Panc1 (cell line): ENCODE results near the gene HOXA10. TPM values are rescaled to one million over a fixed set of nuclear protein-coding genes. Genes with fewer than 3 reads are reported as not detected.

Experiments
- ATAC-seq: fragments of 200-7000 bp; cut with Tn5 transposase; 2 replicates; pipeline ENCODE4 v1.9.1; 2020; ENCODE audit warnings: mild to moderate bottlenecking, moderate library complexity
- BruUV-seq: library from RNA; stranded (reverse); fragments of 400-500 nt; replicated peaks from 2 replicates; lab custom pipeline; 2021; lab: Mats Ljungman, UMichigan
- CTCF ChIA-PET: fragments of 300-600 bp; sonication (Branson Sonifier 250); formaldehyde crosslinking; loops from one replicate; lab custom pipeline; 2022; ENCODE audit warnings: antibody characterized with exemption; lab: Charles Lee
- POLR2A ChIA-PET: fragments of 300-600 bp; sonication (Branson Sonifier 250); formaldehyde crosslinking; loops from one replicate; lab custom pipeline; 2022; ENCODE audit warnings: antibody characterized with exemption; lab: Charles Lee
- DNase-seq: peaks from one replicate; pipeline ENCODE4 v3.0.0-alpha.2; 2010; ENCODE audit warnings: low read depth, low spot score
- H3K27ac ChIP-seq: 2 replicates; pipeline ENCODE4 v1.5.1; 2011; ENCODE audit warnings: mild to moderate bottlenecking, low read length, inconsistent platforms
- H3K27me3 ChIP-seq: fragments of 200-500 bp; sonication (Bioruptor generic); 2 replicates; pipeline ENCODE4 v1.6.0; 2014; ENCODE audit warnings: low read length, inconsistent platforms; ENCODE audit not compliant: control insufficient read depth, insufficient read depth
- H3K36me3 ChIP-seq: fragments of 200-500 bp; sonication (Bioruptor generic); 2 replicates; pipeline ENCODE4 v1.5.1; 2014; ENCODE audit warnings: inconsistent platforms, mild to moderate bottlenecking, low read length, moderate library complexity; ENCODE audit not compliant: control insufficient read depth, insufficient read depth
- H3K4me1 ChIP-seq: 2 replicates; pipeline ENCODE4 v1.5.1; 2011; ENCODE audit warnings: inconsistent platforms, mild to moderate bottlenecking, low read length, moderate library complexity; ENCODE audit not compliant: control insufficient read depth, insufficient read depth
- H3K4me3 ChIP-seq, 2 experiments: 2 replicates each; pipeline ENCODE4 v1.5.1; 2011 to 2012; ENCODE audit warnings: low read depth in 2 of 2, low read length in 2 of 2, mild to moderate bottlenecking in 2 of 2, inconsistent platforms in 1 of 2, moderate library complexity in 1 of 2
- H3K9me3 ChIP-seq: fragments of 200-500 bp; sonication (Bioruptor generic); 2 replicates; pipeline ENCODE4 v1.5.1; 2014; ENCODE audit warnings: low read depth, mild to moderate bottlenecking, inconsistent platforms, low read length, moderate library complexity; ENCODE audit not compliant: control insufficient read depth, insufficient read depth
- POLR2AphosphoS5 ChIP-seq: IDR thresholded peaks from 2 replicates; pipeline ENCODE4 v1.6.1; 2012; ENCODE audit warnings: mild to moderate bottlenecking, low read depth, low read length, moderate library complexity
- SIN3A ChIP-seq: IDR thresholded peaks from 2 replicates; pipeline ENCODE4 v1.6.1; 2012; ENCODE audit warnings: low read depth, mild to moderate bottlenecking, low read length, moderate library complexity, borderline replicate concordance; ENCODE audit not compliant: insufficient read depth
- TCF7L2 ChIP-seq: IDR thresholded peaks from 2 replicates; pipeline ENCODE4 v1.6.1; 2011; ENCODE audit warnings: mild to moderate bottlenecking, low read depth, low read length, inconsistent platforms
- in situ Hi-C: cut with HindIII; loops from 2 replicates; pipeline ENCODE4 v1.10.0; 2016; ENCODE audit warnings: low sequenced_read_pairs, low pct_unique_long_range_greater_than_20kb
- intact Hi-C: fragments of 100-400 bp; cut with micrococcal nuclease; formaldehyde crosslinking; loops from one replicate; pipeline ENCODE4 v1.10.0; 2022; ENCODE audit not compliant: unreplicated experiment
- total RNA-seq: library from RNA; stranded (reverse); gene quantifications from one replicate; pipeline ENCODE4 v1.2.1, GENCODE V29; 2021; ENCODE audit not compliant: unreplicated experiment
- TF ChIP-seq, protein P1 (sequence below), 2 experiments: IDR thresholded peaks; 2 replicates each; pipeline ENCODE4 v1.6.1; 2011 to 2012; ENCODE audit warnings: low read depth in 2 of 2, control low read depth in 1 of 2, low read length in 1 of 2, mild to moderate bottlenecking in 1 of 2, moderate library complexity in 1 of 2; ENCODE audit not compliant: insufficient read depth in 1 of 2
- TF ChIP-seq, protein P2 (sequence below): fragments of 450-650 bp; IDR thresholded peaks from 2 replicates; pipeline ENCODE4 v1.5.1; 2017; ENCODE audit warnings: mild to moderate bottlenecking

HOXA10 gene
- total RNA-seq, 1 experiment from 2014 or later, result 0.41 TPM

DNA sequence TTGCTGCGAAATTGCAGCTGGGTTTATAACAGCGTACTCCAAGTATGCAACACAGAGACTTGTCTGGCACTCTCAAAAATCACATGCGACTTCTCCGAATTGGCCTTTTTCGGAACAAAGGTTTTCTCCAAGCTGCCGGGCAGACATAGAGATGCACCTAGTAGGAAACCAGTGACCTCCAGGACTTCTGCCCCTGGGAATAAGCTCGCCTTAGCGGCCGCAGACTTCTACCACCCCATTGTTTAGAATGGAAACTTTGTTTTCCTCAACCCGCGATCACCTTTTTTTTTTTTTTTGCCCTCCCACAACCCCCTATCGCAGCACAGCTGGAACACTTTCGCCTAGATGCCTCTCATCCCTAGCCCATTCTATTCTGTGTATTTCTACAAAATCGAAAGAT, 4.9 kb upstream of the HOXA10 start:
- BruUV-seq, result no TSS peak
- Histone ChIP-seq H3K4me3 (peak overlapping the region; percentile 32 to 52; a peak in 3 of 4 replicates), H3K27ac (no peak overlapping the region; the same call in 1 of the 2 replicates), H3K36me3 (no peaks in the 10 kb centered on the region), H3K9me3 (no peaks in the 10 kb centered on the region), H3K27me3 (no peaks in the 10 kb centered on the region), H3K4me1 (peaks cover 15% of the 10 kb centered on the region; the same call in 1 of the 2 replicates)
- ATAC-seq (no peak), DNase-seq (no peak)
- intact Hi-C loops, result no loop called here
- POLR2A ChIA-PET, result no interaction called here
- in situ Hi-C loops, result no loop called here
- CTCF ChIA-PET, result interaction anchor here (0.6 to 1.9 kb wide), 10 partner anchors 9 to 1301 kb away, joined by 3 to 10 read pairs (median 4); partner anchors contain the start of gene HOXA3
- TF ChIP-seq TCF7L2 (no peak), POLR2AphosphoS5 (no peak), SIN3A (no peak)
- TF ChIP-seq, protein P1, sequence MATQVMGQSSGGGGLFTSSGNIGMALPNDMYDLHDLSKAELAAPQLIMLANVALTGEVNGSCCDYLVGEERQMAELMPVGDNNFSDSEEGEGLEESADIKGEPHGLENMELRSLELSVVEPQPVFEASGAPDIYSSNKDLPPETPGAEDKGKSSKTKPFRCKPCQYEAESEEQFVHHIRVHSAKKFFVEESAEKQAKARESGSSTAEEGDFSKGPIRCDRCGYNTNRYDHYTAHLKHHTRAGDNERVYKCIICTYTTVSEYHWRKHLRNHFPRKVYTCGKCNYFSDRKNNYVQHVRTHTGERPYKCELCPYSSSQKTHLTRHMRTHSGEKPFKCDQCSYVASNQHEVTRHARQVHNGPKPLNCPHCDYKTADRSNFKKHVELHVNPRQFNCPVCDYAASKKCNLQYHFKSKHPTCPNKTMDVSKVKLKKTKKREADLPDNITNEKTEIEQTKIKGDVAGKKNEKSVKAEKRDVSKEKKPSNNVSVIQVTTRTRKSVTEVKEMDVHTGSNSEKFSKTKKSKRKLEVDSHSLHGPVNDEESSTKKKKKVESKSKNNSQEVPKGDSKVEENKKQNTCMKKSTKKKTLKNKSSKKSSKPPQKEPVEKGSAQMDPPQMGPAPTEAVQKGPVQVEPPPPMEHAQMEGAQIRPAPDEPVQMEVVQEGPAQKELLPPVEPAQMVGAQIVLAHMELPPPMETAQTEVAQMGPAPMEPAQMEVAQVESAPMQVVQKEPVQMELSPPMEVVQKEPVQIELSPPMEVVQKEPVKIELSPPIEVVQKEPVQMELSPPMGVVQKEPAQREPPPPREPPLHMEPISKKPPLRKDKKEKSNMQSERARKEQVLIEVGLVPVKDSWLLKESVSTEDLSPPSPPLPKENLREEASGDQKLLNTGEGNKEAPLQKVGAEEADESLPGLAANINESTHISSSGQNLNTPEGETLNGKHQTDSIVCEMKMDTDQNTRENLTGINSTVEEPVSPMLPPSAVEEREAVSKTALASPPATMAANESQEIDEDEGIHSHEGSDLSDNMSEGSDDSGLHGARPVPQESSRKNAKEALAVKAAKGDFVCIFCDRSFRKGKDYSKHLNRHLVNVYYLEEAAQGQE (IDR thresholded peaks at IDR 0.05; ENCODE audit: insufficient read depth in 1 of 2, low read depth in 2 of 2, low read length in 1 of 2), result no peak
- TF ChIP-seq, protein P2, sequence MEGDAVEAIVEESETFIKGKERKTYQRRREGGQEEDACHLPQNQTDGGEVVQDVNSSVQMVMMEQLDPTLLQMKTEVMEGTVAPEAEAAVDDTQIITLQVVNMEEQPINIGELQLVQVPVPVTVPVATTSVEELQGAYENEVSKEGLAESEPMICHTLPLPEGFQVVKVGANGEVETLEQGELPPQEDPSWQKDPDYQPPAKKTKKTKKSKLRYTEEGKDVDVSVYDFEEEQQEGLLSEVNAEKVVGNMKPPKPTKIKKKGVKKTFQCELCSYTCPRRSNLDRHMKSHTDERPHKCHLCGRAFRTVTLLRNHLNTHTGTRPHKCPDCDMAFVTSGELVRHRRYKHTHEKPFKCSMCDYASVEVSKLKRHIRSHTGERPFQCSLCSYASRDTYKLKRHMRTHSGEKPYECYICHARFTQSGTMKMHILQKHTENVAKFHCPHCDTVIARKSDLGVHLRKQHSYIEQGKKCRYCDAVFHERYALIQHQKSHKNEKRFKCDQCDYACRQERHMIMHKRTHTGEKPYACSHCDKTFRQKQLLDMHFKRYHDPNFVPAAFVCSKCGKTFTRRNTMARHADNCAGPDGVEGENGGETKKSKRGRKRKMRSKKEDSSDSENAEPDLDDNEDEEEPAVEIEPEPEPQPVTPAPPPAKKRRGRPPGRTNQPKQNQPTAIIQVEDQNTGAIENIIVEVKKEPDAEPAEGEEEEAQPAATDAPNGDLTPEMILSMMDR, result no peak

DNA sequence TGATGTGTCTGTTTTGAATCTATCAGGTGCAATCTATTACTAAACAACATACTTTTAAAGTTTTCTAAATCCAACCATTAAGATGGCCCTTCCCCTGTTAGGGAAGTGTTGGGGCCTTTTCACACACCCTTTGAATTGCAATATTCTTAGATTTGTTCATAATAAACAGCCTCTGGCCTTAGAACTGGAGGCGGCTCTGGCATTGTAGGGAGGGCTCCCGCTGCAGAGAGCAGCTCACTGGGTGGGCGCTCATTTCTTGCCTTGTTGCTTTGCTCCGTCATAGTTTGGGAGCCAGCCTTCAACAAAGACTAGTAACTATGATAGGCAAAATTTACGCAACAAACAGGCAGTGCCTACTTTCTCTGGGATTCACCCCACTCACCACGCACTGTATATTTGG, 4.2 kb upstream of the HOXA10 start:
- H3K27me3 ChIP-seq, result no peaks in the 10 kb centered on the region
- peaks cover 12% of the 10 kb centered on the region; the same call in 1 of the 2 replicates for H3K4me1 ChIP-seq
- H3K4me3 ChIP-seq, result no peak overlapping the region
- no peak for TF ChIP-seq POLR2AphosphoS5
- TF ChIP-seq, protein P1 (IDR thresholded peaks at IDR 0.05; ENCODE audit: insufficient read depth in 1 of 2, low read depth in 2 of 2, low read length in 1 of 2), result no peak
- TF ChIP-seq, protein P2, result no peak
- no peak for TF ChIP-seq SIN3A
- no peak for TF ChIP-seq TCF7L2
- ChIA-PET CTCF (interaction anchor here (0.6 to 1.9 kb wide), 5 partner anchors 17 to 153 kb away, joined by 3 to 10 read pairs (median 6); partner anchors contain the start of gene HOXA3), POLR2A (interaction anchor here (0.7 kb wide), 1 partner anchor 751 kb away, joined by 3 read pairs; no protein-coding TSS in a partner anchor)
- intact Hi-C loops, result no loop called here
- H3K27ac ChIP-seq, result no peak overlapping the region
- no peak for DNase-seq
- BruUV-seq, result no TSS peak
- in situ Hi-C loops, result no loop called here
- H3K36me3 ChIP-seq, result no peaks in the 10 kb centered on the region
- ATAC-seq, result no peak
- H3K9me3 ChIP-seq, result no peaks in the 10 kb centered on the region
